ENCODE results near the gene ARHGAP10. TPM values are rescaled to one million over a fixed set of nuclear protein-coding genes. Genes with fewer than 3 reads are reported as not detected.

ARHGAP10 gene
- total RNA-seq, 4 donors from 2014 or later: 131 to 217 (median 206) TPM

DNA sequence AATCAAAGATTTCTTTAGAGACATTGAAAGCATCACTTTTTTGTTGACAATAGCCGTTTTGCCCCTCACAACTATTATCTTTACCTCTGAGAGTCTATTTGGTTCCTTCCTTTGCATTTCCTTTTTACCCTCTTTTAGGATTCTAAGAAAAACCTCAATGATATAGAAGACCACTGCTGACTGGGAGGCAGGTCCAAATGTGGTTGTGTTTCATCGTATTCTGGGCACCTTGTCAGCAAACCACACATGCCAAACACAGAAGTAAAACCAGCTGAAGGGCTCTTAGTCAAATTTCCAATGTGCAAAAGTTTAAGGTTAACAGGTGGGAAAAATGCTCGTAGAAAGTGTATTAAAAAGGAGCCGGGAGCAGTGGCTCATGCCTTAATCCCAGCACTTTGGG, 42.8 kb upstream of the ARHGAP10 start:
- Histone ChIP-seq H3K36me3 (no peaks in the 10 kb centered on the region), H3K4me3 (no peak overlapping the region), H3K27ac (no peak overlapping the region), H3K27me3 (no peaks in the 10 kb centered on the region), H3K4me1 (peaks cover 0 to 4% (median 0%) of the 10 kb centered on the region in 4 donors), H3K9me3 (no peaks in the 10 kb centered on the region)
- 58 to 64% methylated on average over 4 of the region's 4 CpGs for WGBS, 2 donors
- TF ChIP-seq EP300 (IDR thresholded peaks at IDR 0.05): no peak
- TF ChIP-seq, protein P1, sequence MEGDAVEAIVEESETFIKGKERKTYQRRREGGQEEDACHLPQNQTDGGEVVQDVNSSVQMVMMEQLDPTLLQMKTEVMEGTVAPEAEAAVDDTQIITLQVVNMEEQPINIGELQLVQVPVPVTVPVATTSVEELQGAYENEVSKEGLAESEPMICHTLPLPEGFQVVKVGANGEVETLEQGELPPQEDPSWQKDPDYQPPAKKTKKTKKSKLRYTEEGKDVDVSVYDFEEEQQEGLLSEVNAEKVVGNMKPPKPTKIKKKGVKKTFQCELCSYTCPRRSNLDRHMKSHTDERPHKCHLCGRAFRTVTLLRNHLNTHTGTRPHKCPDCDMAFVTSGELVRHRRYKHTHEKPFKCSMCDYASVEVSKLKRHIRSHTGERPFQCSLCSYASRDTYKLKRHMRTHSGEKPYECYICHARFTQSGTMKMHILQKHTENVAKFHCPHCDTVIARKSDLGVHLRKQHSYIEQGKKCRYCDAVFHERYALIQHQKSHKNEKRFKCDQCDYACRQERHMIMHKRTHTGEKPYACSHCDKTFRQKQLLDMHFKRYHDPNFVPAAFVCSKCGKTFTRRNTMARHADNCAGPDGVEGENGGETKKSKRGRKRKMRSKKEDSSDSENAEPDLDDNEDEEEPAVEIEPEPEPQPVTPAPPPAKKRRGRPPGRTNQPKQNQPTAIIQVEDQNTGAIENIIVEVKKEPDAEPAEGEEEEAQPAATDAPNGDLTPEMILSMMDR (IDR thresholded peaks at IDR 0.05): no peak
- TF ChIP-seq POLR2A (IDR thresholded peaks at IDR 0.05): no peak
- DNase-seq (ENCODE audit: low spot score in 2 of 2): no peak

DNA sequence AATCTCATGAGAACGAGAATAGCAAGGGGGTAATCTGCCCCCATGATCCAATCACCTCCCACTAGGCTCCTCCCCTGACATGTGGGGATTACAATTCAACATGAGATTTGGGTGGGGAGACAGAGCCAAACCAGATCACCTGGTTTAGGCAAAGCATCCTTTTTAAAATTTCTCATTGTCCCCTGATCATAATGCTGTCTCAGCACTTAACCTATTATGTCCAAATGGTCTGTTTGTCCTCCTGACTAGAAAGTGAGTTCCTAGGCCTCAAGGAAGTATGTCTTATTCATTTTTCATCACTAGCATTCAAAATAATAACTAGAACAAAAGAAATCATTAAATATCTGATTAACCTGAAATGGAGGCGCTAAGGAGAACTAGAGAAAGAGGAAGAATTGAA, 40.1 kb upstream of the ARHGAP10 start:
- no peak overlapping the region for H3K27ac ChIP-seq
- H3K4me1 ChIP-seq: no peaks in the 10 kb centered on the region
- no peaks in the 10 kb centered on the region for H3K9me3 ChIP-seq
- WGBS, 2 donors: 79 to 84% methylated on average over 2 of the region's 2 CpGs
- no peaks in the 10 kb centered on the region for H3K36me3 ChIP-seq
- H3K4me3 ChIP-seq: no peak overlapping the region
- DNase-seq (ENCODE audit: low spot score in 2 of 2): no peak
- TF ChIP-seq EP300 (IDR thresholded peaks at IDR 0.05) (no peak), POLR2A (IDR thresholded peaks at IDR 0.05) (no peak)
- TF ChIP-seq, protein P1 (IDR thresholded peaks at IDR 0.05): no peak
- no peaks in the 10 kb centered on the region for H3K27me3 ChIP-seq

DNA sequence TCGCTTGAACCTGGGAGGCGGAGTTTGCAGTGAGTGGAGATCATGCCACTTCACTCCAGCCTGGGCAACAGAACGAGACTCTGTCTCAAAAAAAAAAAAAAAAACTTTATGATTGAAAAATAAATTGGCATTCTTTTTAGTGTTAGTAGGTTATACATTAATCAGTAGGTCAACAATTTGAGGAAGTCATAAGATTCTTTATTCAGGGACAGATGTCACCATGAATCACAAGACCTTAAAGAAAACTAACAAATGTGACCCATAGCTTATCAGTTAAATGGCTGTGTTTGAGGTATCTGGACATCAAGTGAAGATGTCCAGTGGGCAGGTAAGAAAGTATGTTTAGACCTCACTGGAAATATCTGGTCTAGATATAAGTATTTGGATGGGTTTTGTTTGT, 38.7 kb upstream of the ARHGAP10 start:
- no peaks in the 10 kb centered on the region for H3K27me3 ChIP-seq
- H3K4me3 ChIP-seq: no peak overlapping the region
- no peak for DNase-seq (ENCODE audit: low spot score in 2 of 2)
- TF ChIP-seq EP300 (IDR thresholded peaks at IDR 0.05) (no peak), POLR2A (IDR thresholded peaks at IDR 0.05) (no peak)
- TF ChIP-seq, protein P1 (IDR thresholded peaks at IDR 0.05): no peak
- no peaks in the 10 kb centered on the region for H3K9me3 ChIP-seq
- no peaks in the 10 kb centered on the region for H3K4me1 ChIP-seq
- WGBS, 2 donors: 90 to 92% methylated on average over 3 of the region's 3 CpGs
- H3K36me3 ChIP-seq: no peaks in the 10 kb centered on the region
- no peak overlapping the region for H3K27ac ChIP-seq

DNA sequence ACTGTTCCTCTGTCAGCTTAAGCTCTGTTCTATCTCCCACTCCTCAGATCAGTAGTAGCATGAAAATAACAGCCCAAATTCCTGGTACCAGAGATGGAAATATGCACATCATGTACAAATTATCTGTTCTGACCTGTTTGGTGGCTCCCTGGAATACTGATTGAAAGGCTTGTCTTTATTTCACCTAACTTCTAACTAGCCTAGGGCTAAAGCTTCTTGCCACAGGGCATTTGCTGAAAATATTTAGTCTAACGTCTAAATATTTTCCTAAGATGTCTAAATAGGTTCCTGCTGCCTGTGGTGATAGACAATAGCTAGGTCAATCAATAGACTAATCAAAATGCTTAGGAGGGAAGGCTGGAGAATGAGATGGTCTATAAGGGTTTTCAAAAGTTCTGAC, 35.0 kb upstream of the ARHGAP10 start:
- Histone ChIP-seq H3K4me1 (no peaks in the 10 kb centered on the region), H3K9me3 (peaks cover 0 to 12% (median 0%) of the 10 kb centered on the region in 4 donors), H3K27me3 (no peaks in the 10 kb centered on the region), H3K27ac (no peak overlapping the region), H3K4me3 (no peak overlapping the region), H3K36me3 (no peaks in the 10 kb centered on the region)
- 43 to 73% methylated on average over 1 of the region's 1 CpG for whole genome bisulfite sequencing, 2 donors
- no peak for DNase-seq (ENCODE audit: low spot score in 2 of 2)
- TF ChIP-seq EP300 (IDR thresholded peaks at IDR 0.05): no peak
- TF ChIP-seq, protein P1 (IDR thresholded peaks at IDR 0.05): no peak
- no peak for TF ChIP-seq POLR2A (IDR thresholded peaks at IDR 0.05)

DNA sequence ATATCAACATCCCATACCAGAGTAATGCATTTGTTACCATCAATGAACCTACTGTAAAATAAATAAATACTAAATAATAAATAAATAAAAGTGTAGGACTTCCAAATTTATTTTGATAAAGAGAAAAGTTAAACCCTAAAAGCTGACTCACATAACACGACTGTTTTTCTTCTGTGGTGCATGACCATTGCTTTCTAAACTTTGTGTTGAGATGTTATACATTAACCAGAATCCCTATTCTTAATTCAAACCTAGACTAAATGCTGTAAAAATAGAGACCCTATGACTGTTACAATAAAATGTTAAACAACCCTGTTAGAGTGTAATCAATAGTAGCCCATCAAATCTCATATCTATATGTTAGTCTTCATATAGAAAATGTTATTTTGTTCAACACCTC, 27.0 kb upstream of the ARHGAP10 start:
- WGBS, 2 donors: 80 to 89% methylated on average over 1 of the region's 1 CpG
- Histone ChIP-seq H3K36me3 (no peaks in the 10 kb centered on the region), H3K27ac (no peak overlapping the region), H3K4me1 (peaks cover 0 to 11% (median 2%) of the 10 kb centered on the region in 4 donors), H3K9me3 (peaks cover 0 to 7% (median 0%) of the 10 kb centered on the region in 4 donors), H3K4me3 (no peak overlapping the region), H3K27me3 (no peaks in the 10 kb centered on the region)
- no peak for DNase-seq (ENCODE audit: low spot score in 2 of 2)
- TF ChIP-seq, protein P1 (IDR thresholded peaks at IDR 0.05): no peak
- no peak for TF ChIP-seq POLR2A (IDR thresholded peaks at IDR 0.05)
